T-helper 2 cell treated with Interferon-gamma antibody and Interleukin-4, amounts not matched to agents 100 ng/mL and 5 ng/mL, for 36 hours (primary cell): ENCODE results near the gene KLRF1. TPM values are rescaled to one million over a fixed set of nuclear protein-coding genes. Genes with fewer than 3 reads are reported as not detected.
"Not testable (repeated sequence)": the region's sequence is repeated elsewhere in the genome, so short reads cannot be mapped to it uniquely, and the experiment has no call there.

ENCODE experiments used
- intact Hi-C: fragments of 100-400 bp; cut with micrococcal nuclease; formaldehyde crosslinking; loops from one replicate; pipeline ENCODE4 v1.15.1; 2023
- total RNA-seq: library from RNA; stranded (reverse); gene quantifications from 2 replicates; pipeline ENCODE4 v1.2.3, GENCODE V29; 2022

Gene KLRF1
- total RNA-seq, 1 donor from 2014 or later = 0.14 TPM

DNA sequence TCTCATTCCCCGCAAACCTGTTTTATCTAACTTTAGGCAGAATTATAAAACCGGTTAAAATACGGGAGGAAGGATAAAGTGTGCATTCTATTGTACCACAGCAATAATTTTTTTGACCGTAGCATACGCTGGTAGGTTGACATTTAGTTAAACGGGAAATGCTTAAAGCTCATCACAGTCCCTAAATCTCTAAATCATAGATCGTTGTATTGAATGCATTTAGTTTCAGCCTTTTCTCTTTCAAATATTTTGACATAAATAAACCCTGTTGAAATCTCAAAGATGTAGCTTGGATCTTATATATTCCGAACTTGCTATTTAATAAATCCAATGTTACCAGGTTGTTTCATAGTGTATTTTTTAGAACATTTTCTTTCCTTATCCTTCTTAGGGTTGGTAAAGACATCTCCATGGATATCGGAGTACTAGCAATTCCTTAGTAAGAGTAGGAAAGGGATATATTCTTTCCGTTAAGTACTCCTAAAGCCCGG lies 41.1 kb downstream of the KLRF1 start:
- intact Hi-C loops = loop anchor here (2.0 to 5.0 kb wide), 8 partner anchors 39 to 744 kb away; partner anchors contain the start of genes GABARAPL1 and MAGOHB

GRCh38 chr12:9868951-9869306 lies 41.6 kb downstream of the KLRF1 start:
- intact Hi-C loops = loop anchor here (1.0 to 5.0 kb wide), 10 partner anchors 38 to 743 kb away; partner anchors contain the start of genes CD69, GABARAPL1 and MAGOHB

DNA sequence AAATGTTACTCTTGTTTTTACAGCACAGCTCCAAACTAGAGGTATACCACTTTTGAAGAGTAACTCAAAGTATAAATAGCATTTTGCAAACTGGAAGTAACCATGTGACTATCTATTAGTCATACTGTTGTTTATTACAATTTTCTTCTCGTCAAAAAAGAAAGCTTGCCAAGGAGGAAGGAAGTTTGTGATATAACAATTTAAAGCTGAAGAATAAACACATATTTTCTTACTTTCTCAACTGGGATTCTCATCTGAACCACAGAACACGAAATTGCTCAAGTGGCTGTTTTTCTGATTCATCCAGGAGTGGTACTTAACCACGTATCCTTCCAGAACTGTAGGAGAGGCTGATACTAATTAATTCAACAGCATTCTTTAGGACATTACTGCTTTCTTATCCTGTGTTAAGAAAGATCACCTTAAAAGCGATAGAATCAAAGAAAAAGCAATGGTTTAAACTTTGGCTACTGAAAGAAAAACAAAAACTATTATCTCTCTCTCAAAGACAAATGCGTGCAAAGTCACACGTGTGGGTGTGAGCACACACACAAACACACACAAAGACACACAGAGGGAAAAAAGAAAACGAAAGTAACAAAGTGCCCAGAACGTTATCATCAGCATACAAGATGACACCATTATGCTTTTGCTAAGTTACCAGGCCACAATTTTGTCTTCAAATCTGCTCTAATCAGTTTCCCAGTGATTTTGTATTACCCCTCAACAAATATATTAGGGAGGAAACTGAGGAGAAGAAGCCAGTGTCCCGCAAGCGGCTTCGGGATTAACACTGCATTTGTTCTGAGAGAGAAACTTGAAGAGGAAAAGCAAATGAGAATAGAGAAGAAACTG lies 42.3 kb downstream of the KLRF1 start, which contains the start of gene CLEC2B:
TSS of gene CLEC2B (minus strand) at position 48 of the 855 bp plus-strand sequence.
- intact Hi-C loops = loop anchor here (1.0 to 5.0 kb wide), 10 partner anchors 38 to 743 kb away; partner anchors contain the start of genes CD69, GABARAPL1 and MAGOHB

- intact Hi-C loops = no loop called here
These were observed 43.1 kb downstream of the KLRF1 start for GRCh38 chr12:9870286-9870866.

GRCh38 chr12:9872162-9872561 lies 44.9 kb downstream of the KLRF1 start:
- intact Hi-C loops = no loop called here

- intact Hi-C loops = no loop called here
These were observed 45.5 kb downstream of the KLRF1 start for GRCh38 chr12:9872742-9873141.

DNA sequence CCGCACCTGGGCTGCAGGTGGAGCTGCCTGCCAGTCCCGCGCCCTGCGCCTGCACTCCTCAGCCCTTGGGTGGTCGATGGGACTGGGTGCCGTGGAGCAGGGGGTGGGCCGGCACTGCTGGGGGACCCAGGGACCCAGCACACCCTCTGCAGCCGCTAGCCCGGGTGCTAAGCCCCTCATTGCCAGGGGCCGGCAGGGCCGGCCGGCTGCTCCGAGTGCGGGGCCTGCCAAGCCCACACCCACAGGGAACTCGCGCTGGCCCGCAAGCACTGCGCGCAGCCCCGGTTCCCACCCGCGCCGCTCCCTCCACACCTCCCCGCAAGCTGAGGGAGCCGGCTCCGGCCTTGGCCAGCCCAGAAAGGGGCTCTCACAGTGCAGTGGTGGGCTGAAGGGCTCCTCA lies 48.8 kb downstream of the KLRF1 start:
- intact Hi-C loops = not testable (repeated sequence)

- intact Hi-C loops = no loop called here
These were observed 53.3 kb downstream of the KLRF1 start for GRCh38 chr12:9880532-9881078.

DNA sequence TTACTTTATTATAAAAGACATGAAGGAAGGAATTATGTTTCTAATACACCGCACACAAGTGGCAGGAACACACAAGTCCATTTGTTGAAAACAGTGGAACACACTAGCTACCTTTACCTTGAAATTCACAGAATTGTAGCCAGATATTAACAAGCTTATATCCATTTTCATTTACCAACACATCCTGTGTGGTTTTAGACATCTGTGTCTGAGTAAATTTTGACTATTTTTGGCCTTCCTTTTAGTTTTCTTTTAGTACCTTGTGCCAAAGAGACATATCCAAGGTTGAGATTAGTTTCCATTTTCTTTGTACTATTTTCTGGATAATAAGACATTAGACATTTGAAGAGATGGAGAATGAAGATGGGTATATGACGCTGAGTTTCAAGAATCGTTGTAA lies 54.0 kb downstream of the KLRF1 start, which contains the start of gene KLRF2:
TSS of gene KLRF2 (plus strand) at position 244 of the 400 bp plus-strand sequence. CDS start at position 351, 107 bp downstream.
- intact Hi-C loops = no loop called here

- intact Hi-C loops = no loop called here
These were observed 54.7 kb downstream of the KLRF1 start for GRCh38 chr12:9881988-9882387.

DNA sequence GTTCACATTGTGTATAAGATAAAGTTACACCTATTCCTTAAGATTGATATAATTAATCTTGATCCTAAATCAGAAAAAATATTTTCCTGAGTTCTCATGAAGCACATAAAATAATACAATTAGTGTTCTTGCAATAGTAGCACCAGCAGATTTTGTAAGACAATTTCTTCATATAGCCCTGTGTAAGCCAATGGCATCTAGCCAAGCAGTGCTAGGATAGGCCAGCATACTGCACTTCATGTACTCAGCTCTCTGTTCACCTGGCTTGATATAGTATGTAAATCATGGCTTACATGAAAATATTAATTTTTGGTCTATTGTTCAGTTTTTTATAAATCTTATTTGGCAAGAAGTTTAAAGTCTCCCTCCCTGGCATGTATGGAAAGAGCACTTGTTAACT lies 55.9 kb downstream of the KLRF1 start:
- intact Hi-C loops = no loop called here

GRCh38 chr12:9888665-9889273 lies 61.5 kb downstream of the KLRF1 start:
- intact Hi-C loops = no loop called here

Other genes with a start within 250 kb of the KLRF1 start
- 0.95 and 1.1 TPM in 2 replicates for gene KLRB1, start 219.6 kb upstream of the KLRF1 start, total RNA-seq
- 267 and 269 TPM in 2 replicates for gene CLEC2D, start 157.8 kb upstream of the KLRF1 start, total RNA-seq
- 6.5 and 7.2 TPM in 2 replicates for gene CLECL1, start 94.4 kb upstream of the KLRF1 start, total RNA-seq
- 83.7 and 86.5 TPM in 2 replicates for gene CD69, start 66.6 kb upstream of the KLRF1 start, total RNA-seq
- 24.0 and 26.6 TPM in 2 replicates for gene CLEC2B, start 41.9 kb downstream of the KLRF1 start, total RNA-seq
- 0.23 and 0.27 TPM in 2 replicates for gene KLRF2, start 54.0 kb downstream of the KLRF1 start, total RNA-seq
- not detected in 2 replicates for gene CLEC2A, start 104.9 kb downstream of the KLRF1 start, total RNA-seq
- 1.8 TPM in 2 replicates for gene CLEC12A, start 143.9 kb downstream of the KLRF1 start, total RNA-seq
- not detected in 2 replicates for gene CLEC1B, start 171.6 kb downstream of the KLRF1 start, total RNA-seq
- 0.50 TPM in 1 of 2 replicates, not detected in the other for gene CLEC12B, start 183.1 kb downstream of the KLRF1 start, total RNA-seq
- not detected in 2 replicates for gene CLEC9A, start 203.2 kb downstream of the KLRF1 start, total RNA-seq